Epithelial cell of proximal tubule (primary cell): ENCODE measurements around the gene TCEAL8. TPM values are rescaled to one million over a fixed set of nuclear protein-coding genes. Genes with fewer than 3 reads are reported as not detected.

Experiments used
- DNase-seq: peaks from one replicate; pipeline ENCODE4 v3.0.0-alpha.2; 2011; ENCODE audit warnings: low read depth
- H3K4me3 ChIP-seq: 2 replicates; pipeline ENCODE4 v1.5.1; 2011; ENCODE audit warnings: low read depth, mild to moderate bottlenecking, low read length
- total RNA-seq: library from RNA; depleted of rRNA; stranded (reverse); fragments of >200 nt; gene quantifications from 2 replicates; pipeline ENCODE4 v1.2.3, GENCODE V29; 2015
- TF ChIP-seq, protein P1 (sequence below): conservative IDR thresholded peaks from 2 replicates; pipeline ENCODE4 v1.5.1; 2012; ENCODE audit warnings: low read depth, mild to moderate bottlenecking, low read length

Gene TCEAL8
- total RNA-seq, 1 donor from 2014 or later: 92.6 TPM

GRCh38 chrX:103258275-103258674 is 3.3 kb upstream of the TCEAL8 start:
- no peak overlapping the region for H3K4me3 ChIP-seq
- TF ChIP-seq, protein P1, sequence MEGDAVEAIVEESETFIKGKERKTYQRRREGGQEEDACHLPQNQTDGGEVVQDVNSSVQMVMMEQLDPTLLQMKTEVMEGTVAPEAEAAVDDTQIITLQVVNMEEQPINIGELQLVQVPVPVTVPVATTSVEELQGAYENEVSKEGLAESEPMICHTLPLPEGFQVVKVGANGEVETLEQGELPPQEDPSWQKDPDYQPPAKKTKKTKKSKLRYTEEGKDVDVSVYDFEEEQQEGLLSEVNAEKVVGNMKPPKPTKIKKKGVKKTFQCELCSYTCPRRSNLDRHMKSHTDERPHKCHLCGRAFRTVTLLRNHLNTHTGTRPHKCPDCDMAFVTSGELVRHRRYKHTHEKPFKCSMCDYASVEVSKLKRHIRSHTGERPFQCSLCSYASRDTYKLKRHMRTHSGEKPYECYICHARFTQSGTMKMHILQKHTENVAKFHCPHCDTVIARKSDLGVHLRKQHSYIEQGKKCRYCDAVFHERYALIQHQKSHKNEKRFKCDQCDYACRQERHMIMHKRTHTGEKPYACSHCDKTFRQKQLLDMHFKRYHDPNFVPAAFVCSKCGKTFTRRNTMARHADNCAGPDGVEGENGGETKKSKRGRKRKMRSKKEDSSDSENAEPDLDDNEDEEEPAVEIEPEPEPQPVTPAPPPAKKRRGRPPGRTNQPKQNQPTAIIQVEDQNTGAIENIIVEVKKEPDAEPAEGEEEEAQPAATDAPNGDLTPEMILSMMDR: no peak
- no peak for DNase-seq

GRCh38 chrX:103256651-103257050 is 1.7 kb upstream of the TCEAL8 start:
- DNase-seq: no peak
- no peak overlapping the region for H3K4me3 ChIP-seq
- TF ChIP-seq, protein P1: no peak

DNA sequence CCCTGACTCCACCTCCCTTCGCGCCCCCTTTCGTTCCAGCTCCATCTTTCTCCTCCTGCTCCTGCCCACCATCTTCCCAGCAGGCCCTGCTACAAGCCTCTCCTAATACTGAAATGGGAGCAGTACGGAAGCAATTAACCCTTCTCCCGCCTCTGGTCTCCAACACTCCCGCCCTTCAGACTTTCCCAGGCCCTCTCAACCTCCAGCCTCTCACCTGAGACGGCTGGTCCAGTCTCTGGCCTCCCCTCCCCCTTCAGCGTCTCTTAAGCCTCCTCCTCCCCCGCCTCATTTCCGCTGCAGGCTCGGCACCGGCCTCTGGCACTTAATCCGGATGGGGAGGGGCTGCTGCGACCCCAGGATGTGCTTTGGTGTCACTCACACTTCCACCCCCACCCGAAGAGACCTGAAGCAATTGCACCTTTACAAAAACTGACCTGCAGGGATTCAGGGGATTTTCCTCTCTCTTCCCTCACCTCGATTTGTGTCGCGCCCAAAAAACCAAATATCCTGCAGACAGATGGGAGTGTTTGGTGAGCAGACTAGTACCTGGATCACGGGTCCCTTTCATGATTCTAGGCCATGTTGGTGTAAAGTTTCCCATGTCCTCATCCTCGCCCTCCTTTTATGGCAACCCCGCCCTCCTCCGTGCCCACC is 657 bp downstream of the TCEAL8 start:
- DNase-seq: no peak
- H3K4me3 ChIP-seq: peak overlapping the region; percentile 69
- TF ChIP-seq, protein P1: no peak

DNA sequence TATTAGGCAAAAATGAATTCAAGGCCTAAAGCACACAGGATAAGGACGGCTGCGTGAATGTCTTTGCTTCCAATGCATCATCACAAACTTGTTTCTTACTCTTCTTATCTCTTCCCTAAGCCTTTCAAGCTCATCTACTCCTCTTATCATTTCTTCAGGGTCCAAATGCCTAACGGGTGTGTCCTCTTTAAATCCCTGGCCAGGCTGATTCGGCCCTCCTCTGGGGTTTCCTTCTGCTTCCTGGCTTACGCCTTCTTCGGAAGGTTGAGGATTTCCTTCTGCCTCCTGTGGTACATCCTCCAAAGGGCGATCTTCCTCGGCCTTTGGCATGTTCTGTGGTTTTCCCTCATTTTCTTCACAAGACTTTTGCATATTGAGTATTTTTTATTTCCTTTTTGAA is 1.3 kb downstream of the TCEAL8 start:
- TF ChIP-seq, protein P1: no peak
- H3K4me3 ChIP-seq: peak overlapping the region; percentile 69
- no peak for DNase-seq

DNA sequence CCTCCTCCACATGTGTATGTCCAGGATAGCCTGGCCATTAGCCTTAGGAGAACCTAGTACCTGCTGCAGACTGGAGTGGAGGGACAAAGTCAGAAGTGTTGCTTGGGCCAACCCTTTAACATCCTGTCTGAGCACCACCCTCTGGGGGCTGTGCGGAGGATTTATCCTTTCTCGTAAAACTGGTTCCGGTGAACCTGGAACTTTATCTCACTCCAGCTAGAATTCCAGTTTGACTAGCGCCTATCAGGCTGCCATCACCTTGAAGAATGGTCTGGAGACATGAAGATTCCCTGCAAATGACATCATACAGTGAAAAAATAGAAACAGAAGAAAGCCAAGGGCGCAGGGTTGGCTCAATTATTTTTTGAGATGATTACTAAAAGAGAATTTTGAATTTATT is 4.0 kb downstream of the TCEAL8 start:
- H3K4me3 ChIP-seq: no peak overlapping the region
- DNase-seq: no peak
- TF ChIP-seq, protein P1: no peak

- no peak for DNase-seq
- TF ChIP-seq, protein P1: no peak
- H3K4me3 ChIP-seq: no peak overlapping the region
These were observed 5.2 kb downstream of the TCEAL8 start for GRCh38 chrX:103249805-103250204.

DNA sequence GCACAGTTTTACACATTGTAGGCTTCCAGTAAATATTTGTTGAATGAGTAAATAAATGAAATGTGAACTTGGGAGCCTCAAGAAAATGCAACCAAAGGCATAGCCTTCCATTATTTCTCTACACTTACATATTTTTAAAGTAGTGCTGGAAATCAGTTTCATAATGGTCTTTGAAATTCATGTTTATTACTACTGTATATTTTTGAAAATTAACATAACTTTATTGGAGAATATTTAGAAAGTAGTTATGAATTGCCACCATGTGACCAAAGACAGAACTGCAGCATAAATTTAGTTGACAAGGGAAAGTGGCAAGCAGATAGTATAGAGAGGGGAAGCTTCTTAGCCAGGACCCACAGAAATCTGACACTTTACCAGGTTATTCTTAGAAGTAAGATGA is 6.4 kb downstream of the TCEAL8 start:
- TF ChIP-seq, protein P1: peak; percentile 47
- DNase-seq: no peak

More for the DNA sequence above, 6.4 kb downstream of the TCEAL8 start:
- H3K4me3 ChIP-seq: no peak overlapping the region
